Skeletal muscle satellite cell (primary cell): Measurements from ENCODE around the gene PRTFDC1.
A peak's percentile ranks its signal among the peaks of the same experiment; 100 is the strongest.
"Not testable (repeated sequence)": the region's sequence is repeated elsewhere in the genome, so short reads cannot be mapped to it uniquely, and the experiment has no call there.

Source experiments
- H3K27me3 ChIP-seq: 2 replicates; pipeline ENCODE4 v1.7.0; 2013; ENCODE audit warnings: low read length; ENCODE audit not compliant: control insufficient read depth, insufficient read depth
- H3K36me3 ChIP-seq: 2 replicates; pipeline ENCODE4 v1.7.0; 2013; ENCODE audit warnings: mild to moderate bottlenecking, control low read depth, low read length; ENCODE audit not compliant: insufficient read depth
- H3K4me1 ChIP-seq: 2 replicates; pipeline ENCODE4 v1.7.0; 2013; ENCODE audit warnings: low read length; ENCODE audit not compliant: control insufficient read depth, insufficient read depth
- H3K4me2 ChIP-seq: 2 replicates; pipeline ENCODE4 v1.7.0; 2013; ENCODE audit warnings: mild to moderate bottlenecking, low read length
- H3K4me3 ChIP-seq: 2 replicates; pipeline ENCODE4 v1.7.0; 2013; ENCODE audit warnings: low read length
- H3K9ac ChIP-seq: 2 replicates; pipeline ENCODE4 v1.7.0; 2013; ENCODE audit warnings: mild to moderate bottlenecking, low read depth, low read length, moderate library complexity
- H3K9me3 ChIP-seq: replicated peaks from 2 replicates; pipeline ENCODE4 v1.7.0; 2013; ENCODE audit warnings: mild to moderate bottlenecking, control low read depth, low read length

The PRTFDC1 gene

DNA sequence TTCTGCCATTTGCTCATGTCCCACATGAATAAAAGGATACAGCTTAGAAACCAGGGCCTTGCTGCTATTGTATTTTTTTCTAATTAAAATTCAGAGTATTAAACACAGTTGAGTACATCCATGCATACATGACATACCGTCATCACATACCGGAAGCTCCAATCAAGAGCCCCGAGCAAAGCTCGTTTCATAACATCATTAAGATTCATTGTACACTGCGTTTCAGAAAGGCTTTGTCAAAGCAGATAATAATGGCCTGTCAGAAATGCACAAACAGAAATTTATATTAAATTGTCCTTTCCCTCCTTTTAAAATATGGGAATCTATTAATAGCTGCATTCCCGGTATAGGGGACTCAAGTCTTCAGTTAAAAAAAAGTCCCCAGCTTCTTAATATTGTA lies 103.4 kb downstream of the PRTFDC1 start:
- no peak overlapping the region for H3K4me3 ChIP-seq
- H3K36me3 ChIP-seq: no peaks in the 10 kb centered on the region
- no peak overlapping the region for H3K4me2 ChIP-seq
- H3K9me3 ChIP-seq: no peaks in the 10 kb centered on the region
- no peak overlapping the region for H3K9ac ChIP-seq
- peaks cover 18% of the 10 kb centered on the region for H3K4me1 ChIP-seq
- H3K27me3 ChIP-seq: no peaks in the 10 kb centered on the region

DNA sequence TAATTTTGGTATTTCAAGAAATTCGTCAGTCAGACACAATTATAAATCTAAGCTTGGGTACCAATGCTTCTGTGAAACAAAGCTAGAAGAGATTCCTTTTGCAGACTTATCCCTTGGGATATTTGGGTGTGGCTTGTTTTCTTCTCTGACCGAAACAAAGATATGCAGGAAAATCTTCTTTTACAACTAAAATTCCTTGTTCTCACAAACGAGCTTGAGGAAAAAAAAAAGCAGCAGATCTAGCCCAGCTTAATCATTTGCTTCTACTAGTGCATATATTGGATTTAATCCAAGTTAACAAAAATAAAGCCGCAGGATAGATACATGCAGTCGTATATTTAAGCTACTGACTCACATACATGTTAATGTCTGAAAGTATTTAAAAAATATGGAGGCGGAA lies 104.2 kb downstream of the PRTFDC1 start:
- Histone ChIP-seq H3K4me3 (no peak overlapping the region), H3K4me1 (peaks cover 18% of the 10 kb centered on the region), H3K9me3 (no peaks in the 10 kb centered on the region), H3K36me3 (no peaks in the 10 kb centered on the region), H3K27me3 (no peaks in the 10 kb centered on the region), H3K4me2 (peak overlapping the region; percentile 24), H3K9ac (no peak overlapping the region)

DNA sequence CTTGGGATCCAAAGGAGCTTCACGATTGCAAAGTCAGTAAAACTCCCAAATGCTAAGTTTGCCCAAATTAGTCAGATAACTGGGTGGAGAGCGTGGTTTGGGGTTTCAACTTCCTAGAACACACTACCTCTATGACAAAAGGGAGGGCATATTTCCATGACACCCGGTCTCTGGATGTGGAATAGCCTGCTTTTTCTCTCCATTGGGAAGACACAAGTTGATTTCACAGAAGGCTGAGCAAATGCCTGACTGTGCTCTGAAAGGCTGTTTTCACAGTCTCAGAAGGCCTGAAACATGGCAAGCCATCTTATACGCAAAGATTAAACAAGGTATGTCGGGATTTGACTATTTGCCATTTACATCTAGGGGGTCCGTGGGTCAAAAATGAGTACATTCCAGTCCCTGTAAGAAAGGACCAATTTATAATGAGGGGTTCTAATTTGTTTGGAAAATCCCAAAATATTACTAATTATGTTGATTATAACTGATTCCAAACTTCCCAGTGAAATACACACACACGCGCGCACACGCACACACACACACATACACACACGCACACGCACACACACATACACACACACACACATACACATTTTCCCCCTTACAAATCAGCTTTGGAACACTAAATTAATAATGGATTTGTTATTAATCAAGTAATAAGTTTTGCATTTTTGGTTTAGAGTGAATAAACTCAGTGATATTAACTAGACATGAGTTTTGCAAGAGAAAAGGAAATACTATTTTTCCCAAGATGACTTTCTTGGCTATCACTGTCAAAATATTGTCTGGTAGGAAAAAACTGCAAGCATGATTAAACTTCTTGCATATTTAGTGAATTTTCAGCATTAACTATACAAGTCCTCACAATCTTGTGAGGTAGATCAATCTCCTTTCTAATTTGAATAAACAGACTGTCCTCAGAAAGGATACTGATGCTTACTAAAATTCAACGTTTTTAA lies 105.0 kb downstream of the PRTFDC1 start:
- no peak overlapping the region for H3K4me3 ChIP-seq
- H3K9ac ChIP-seq: no peak overlapping the region
- no peaks in the 10 kb centered on the region for H3K27me3 ChIP-seq
- H3K4me1 ChIP-seq: peaks cover 18% of the 10 kb centered on the region
- H3K36me3 ChIP-seq: no peaks in the 10 kb centered on the region
- H3K4me2 ChIP-seq: no peak overlapping the region
- no peaks in the 10 kb centered on the region for H3K9me3 ChIP-seq

DNA sequence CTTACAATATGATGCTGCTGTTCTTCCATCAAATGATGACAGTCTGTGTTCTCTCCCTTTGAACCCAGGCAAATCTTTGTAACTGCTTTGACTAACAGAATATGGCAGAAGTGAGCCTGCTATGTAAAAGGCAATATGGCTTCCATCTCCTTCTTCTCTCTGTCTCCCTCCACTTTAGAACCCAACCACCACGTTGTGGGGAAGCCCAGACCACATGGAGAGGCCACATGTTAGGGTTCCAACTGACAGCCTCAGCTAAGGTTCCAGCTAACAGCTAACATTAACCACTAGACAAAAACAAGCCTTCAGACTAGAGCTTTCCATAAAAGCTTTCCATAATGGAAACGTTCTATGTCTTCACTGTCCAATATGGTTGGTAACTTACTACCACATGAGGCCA lies 107.7 kb downstream of the PRTFDC1 start:
- H3K4me3 ChIP-seq: no peak overlapping the region
- no peak overlapping the region for H3K4me2 ChIP-seq
- H3K9me3 ChIP-seq: no peaks in the 10 kb centered on the region
- no peaks in the 10 kb centered on the region for H3K27me3 ChIP-seq
- no peaks in the 10 kb centered on the region for H3K36me3 ChIP-seq
- H3K4me1 ChIP-seq: peaks cover 11% of the 10 kb centered on the region
- no peak overlapping the region for H3K9ac ChIP-seq

DNA sequence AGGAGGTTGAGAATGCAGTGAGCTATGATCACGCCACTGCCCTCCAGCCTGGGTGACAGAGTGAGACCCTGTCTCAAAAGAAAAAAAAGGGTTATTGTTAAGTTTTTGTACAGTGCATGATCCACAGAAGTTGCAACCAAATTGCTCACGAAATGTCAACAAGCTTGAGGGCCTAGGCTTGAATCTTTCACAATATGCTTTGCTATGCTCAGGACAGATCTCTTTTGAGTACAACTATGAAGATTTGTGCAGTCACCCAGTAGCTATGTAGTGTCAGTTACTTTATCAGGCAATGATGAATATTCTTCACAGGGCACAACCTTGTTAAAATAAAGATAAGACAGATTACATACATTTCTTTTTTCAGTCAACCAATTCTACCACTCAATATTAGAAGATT lies 109.2 kb downstream of the PRTFDC1 start:
- Histone ChIP-seq H3K4me1 (peaks cover 7% of the 10 kb centered on the region), H3K27me3 (no peaks in the 10 kb centered on the region), H3K4me3 (no peak overlapping the region), H3K36me3 (no peaks in the 10 kb centered on the region), H3K4me2 (no peak overlapping the region), H3K9me3 (no peaks in the 10 kb centered on the region), H3K9ac (no peak overlapping the region)

DNA sequence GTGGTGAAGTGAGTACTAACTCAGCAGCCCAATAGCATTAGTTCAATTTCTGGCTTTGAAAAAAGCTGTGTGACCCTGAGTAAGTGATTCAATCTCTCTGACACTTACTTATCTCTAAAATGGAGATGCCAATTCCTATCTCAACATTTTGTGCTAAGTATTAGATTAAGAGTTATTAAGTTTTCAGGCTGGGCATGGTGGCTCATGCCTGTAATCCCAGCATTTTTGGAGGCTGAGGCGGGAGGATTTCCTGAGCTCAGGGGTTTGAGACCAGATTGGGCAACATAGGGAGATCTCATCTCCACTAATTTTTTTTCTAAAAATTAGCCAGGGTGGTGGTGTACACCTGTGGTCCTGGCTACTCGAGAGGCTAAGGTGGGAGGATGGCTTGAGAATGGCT lies 109.5 kb downstream of the PRTFDC1 start:
- Histone ChIP-seq H3K9ac (no peak overlapping the region), H3K36me3 (no peaks in the 10 kb centered on the region), H3K4me3 (no peak overlapping the region)

DNA sequence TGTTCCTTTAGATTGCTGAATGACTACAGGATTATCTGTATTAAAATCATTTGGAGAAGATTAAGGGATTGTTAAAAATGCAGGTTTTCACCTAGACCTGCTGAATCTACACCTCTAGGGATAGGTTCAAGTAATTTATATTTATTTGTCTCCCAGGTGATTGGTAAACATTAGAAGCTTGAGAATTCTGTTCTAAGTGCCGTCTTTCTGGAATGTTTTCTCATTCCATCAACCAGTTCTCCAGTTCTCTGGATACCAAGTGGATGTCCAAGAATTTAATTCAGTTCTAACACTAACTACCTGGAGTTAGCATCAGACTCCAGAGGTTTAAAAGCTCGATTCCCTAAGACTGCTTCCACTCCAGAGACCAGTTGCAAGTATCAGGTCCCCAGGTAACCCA lies 110.9 kb downstream of the PRTFDC1 start:
- Histone ChIP-seq H3K9ac (no peak overlapping the region), H3K27me3 (no peaks in the 10 kb centered on the region), H3K36me3 (no peaks in the 10 kb centered on the region), H3K9me3 (no peaks in the 10 kb centered on the region), H3K4me2 (no peak overlapping the region), H3K4me1 (no peaks in the 10 kb centered on the region), H3K4me3 (no peak overlapping the region)

More for the DNA sequence above, 109.5 kb downstream of the PRTFDC1 start:
- Histone ChIP-seq H3K9me3 (no peaks in the 10 kb centered on the region), H3K4me2 (no peak overlapping the region), H3K27me3 (no peaks in the 10 kb centered on the region), H3K4me1 (peaks cover 3% of the 10 kb centered on the region)

DNA sequence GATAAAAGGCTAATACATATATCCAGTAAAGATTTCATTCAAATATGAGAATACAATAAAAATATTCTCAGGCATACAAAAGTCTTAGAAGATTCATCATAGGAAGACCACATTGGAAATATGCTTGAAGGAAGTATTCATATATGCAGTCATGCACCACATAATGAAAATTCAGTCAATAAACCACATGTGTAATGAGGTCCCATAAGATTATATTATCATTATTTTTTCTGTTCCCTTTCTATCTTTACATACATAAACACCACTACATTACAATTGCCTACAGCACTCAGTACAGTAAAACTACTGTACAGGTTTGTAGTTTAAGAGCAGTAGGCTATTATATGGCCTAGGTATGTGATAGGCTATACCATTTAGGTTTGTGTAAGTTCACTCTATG lies 111.6 kb downstream of the PRTFDC1 start:
- Histone ChIP-seq H3K4me2 (no peak overlapping the region), H3K36me3 (no peaks in the 10 kb centered on the region)

DNA sequence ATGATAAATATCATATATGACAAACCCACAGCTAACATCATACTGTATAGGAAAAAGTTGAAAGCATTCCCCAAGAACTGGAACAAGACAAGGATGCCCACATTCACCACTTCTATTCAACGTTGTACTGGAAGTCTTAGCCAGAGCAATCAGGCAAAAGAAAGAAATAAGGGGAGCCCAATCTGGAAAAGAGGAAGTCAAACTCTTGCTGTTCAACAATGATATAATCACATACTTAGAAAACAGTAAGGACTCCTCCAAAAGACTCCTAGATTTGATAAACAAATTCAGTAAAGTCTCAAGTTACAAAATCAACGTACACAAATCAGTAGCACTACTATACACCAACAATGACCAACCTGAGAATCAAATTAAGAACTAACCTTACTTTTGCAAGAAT lies 114.6 kb downstream of the PRTFDC1 start:
- H3K4me2 ChIP-seq, H3K9me3 ChIP-seq, H3K4me1 ChIP-seq, H3K27me3 ChIP-seq, H3K9ac ChIP-seq, H3K4me3 ChIP-seq, H3K36me3 ChIP-seq: not testable (repeated sequence)

More for the DNA sequence above, 111.6 kb downstream of the PRTFDC1 start:
- no peaks in the 10 kb centered on the region for H3K27me3 ChIP-seq
- no peaks in the 10 kb centered on the region for H3K9me3 ChIP-seq
- no peaks in the 10 kb centered on the region for H3K4me1 ChIP-seq
- H3K9ac ChIP-seq: no peak overlapping the region
- H3K4me3 ChIP-seq: no peak overlapping the region

DNA sequence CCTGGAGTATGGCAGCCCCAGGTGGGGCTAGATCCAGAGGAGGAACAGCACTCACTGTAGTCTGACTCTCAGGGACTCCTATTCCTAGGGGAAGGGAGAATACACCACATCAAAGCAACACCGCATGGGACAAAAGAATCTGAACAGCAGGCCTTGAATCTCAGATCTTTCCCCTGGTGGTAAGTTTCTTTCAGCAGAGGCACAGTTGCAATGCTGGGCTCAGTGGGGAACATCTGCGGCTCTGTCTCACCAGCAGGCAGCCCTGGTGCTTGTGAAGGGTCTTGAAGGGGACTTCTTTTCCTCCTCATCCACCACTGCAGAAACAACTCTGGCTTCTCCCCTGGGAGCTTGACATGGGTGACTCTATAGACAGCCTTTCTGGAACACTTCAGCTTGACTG lies 117.5 kb downstream of the PRTFDC1 start:
- Histone ChIP-seq H3K36me3 (no peaks in the 10 kb centered on the region), H3K4me2 (no peak overlapping the region), H3K9ac (no peak overlapping the region)

DNA sequence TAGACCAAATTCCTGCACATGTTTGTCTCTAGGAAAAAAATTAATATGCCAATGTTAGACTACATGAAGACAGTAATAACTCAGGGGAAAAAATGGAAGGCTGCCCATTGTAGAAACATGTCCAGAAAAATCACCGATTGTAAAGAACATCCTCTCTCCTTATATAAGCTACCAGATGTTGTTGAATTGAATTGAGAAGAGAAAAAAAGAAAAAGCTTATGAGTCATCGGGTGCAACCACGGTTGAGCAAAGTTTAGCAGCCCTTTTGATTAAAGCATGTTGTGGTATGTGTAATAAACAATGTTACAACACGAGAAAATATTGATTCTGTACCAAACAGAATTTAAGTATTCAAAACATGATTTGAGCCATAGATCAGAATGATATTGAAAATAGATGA lies 126.4 kb downstream of the PRTFDC1 start:
- H3K9me3 ChIP-seq: no peaks in the 10 kb centered on the region
- H3K9ac ChIP-seq: no peak overlapping the region
- no peaks in the 10 kb centered on the region for H3K36me3 ChIP-seq
- no peak overlapping the region for H3K4me3 ChIP-seq
- no peaks in the 10 kb centered on the region for H3K27me3 ChIP-seq
- H3K4me2 ChIP-seq: peak overlapping the region; percentile 60
- peaks cover 26% of the 10 kb centered on the region for H3K4me1 ChIP-seq

More for the DNA sequence above, 117.5 kb downstream of the PRTFDC1 start:
- Histone ChIP-seq H3K4me1 (no peaks in the 10 kb centered on the region), H3K9me3 (no peaks in the 10 kb centered on the region), H3K4me3 (no peak overlapping the region), H3K27me3 (no peaks in the 10 kb centered on the region)

DNA sequence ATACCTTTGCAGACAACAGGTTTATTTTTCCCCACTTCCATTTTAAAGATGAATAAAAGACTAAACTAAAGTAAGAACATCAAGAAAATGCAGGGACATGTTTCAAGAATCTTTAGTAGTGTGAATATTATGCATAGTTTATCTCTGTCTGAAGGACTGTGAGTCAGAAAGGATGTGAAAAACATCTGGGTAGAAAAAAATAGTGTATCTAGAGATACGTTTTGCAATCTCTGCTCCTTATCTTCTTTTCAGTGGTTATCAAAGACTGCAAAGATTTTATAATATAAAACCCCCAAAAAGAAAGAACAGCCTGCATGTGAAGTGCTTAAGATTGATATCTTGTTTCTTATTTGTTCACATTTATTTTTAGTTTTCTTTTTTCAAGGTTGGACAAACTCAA lies 126.9 kb downstream of the PRTFDC1 start:
- Histone ChIP-seq H3K4me1 (peaks cover 26% of the 10 kb centered on the region), H3K27me3 (no peaks in the 10 kb centered on the region), H3K36me3 (no peaks in the 10 kb centered on the region), H3K9ac (no peak overlapping the region), H3K4me2 (peak overlapping the region; percentile 60), H3K9me3 (no peaks in the 10 kb centered on the region), H3K4me3 (no peak overlapping the region)
